ENCODE results near the gene TBL3.

The TBL3 gene

GRCh38 chr16:1981398-1981836 is 9.6 kb downstream of the TBL3 start, which contains the start of gene NOXO1:
Gene NOXO1 (minus strand): TSS chr16:1981469. CDS start chr16:1981179, 290 bp downstream.
- DNase-seq (ENCODE audit: low read depth, low spot score) = no peak

- no peak for DNase-seq (ENCODE audit: low read depth, low spot score)
These were observed 10.2 kb downstream of the TBL3 start for GRCh38 chr16:1982013-1982433.

- DNase-seq (ENCODE audit: low read depth, low spot score) = no peak
These were observed 11.2 kb downstream of the TBL3 start for GRCh38 chr16:1982991-1983543.

- DNase-seq (ENCODE audit: low read depth, low spot score) = no peak
These were observed 11.9 kb downstream of the TBL3 start, which contains the start of gene GFER for GRCh38 chr16:1983544-1984346. Gene GFER (plus strand): TSS chr16:1984193. CDS start chr16:1984219, 26 bp downstream.

- DNase-seq (ENCODE audit: low read depth, low spot score) = no peak
These were observed 12.7 kb downstream of the TBL3 start for GRCh38 chr16:1984347-1985225.

- DNase-seq (ENCODE audit: low read depth, low spot score) = no peak
These were observed 13.8 kb downstream of the TBL3 start for GRCh38 chr16:1985466-1986150.

- no peak for DNase-seq (ENCODE audit: low read depth, low spot score)
These were observed 15.3 kb downstream of the TBL3 start for GRCh38 chr16:1987198-1987597.

- no peak for DNase-seq (ENCODE audit: low read depth, low spot score)
These were observed 17.6 kb downstream of the TBL3 start, which contains the start of gene SYNGR3 for GRCh38 chr16:1989209-1990100. Gene SYNGR3 (plus strand): TSS chr16:1989970. CDS start chr16:1990103, 133 bp downstream.

GRCh38 chr16:1990101-1990350 is 18.2 kb downstream of the TBL3 start:
- no peak for DNase-seq (ENCODE audit: low read depth, low spot score)

- DNase-seq (ENCODE audit: low read depth, low spot score) = no peak
These were observed 18.7 kb downstream of the TBL3 start for GRCh38 chr16:1990351-1991134.

GRCh38 chr16:1991135-1991551 is 19.3 kb downstream of the TBL3 start:
- no peak for DNase-seq (ENCODE audit: low read depth, low spot score)

GRCh38 chr16:1991588-1991947 is 19.7 kb downstream of the TBL3 start:
- DNase-seq (ENCODE audit: low read depth, low spot score) = no peak

GRCh38 chr16:1991948-1992703 is 20.3 kb downstream of the TBL3 start:
- DNase-seq (ENCODE audit: low read depth, low spot score) = peak; percentile 94

- no peak for DNase-seq (ENCODE audit: low read depth, low spot score)
These were observed 21.0 kb downstream of the TBL3 start for GRCh38 chr16:1992704-1993317.

GRCh38 chr16:1993731-1994131 is 21.9 kb downstream of the TBL3 start:
- DNase-seq (ENCODE audit: low read depth, low spot score) = no peak

GRCh38 chr16:1997494-1998359 is 25.9 kb downstream of the TBL3 start:
- no peak for DNase-seq (ENCODE audit: low read depth, low spot score)

GRCh38 chr16:1998360-1998835 is 26.5 kb downstream of the TBL3 start:
- no peak for DNase-seq (ENCODE audit: low read depth, low spot score)

All from activated CD4-positive, CD25-positive, alpha-beta regulatory T cell treated with anti-CD3 and anti-CD28 coated beads, Interleukin-2, amount 50 U/mL, for 16 hours (primary cell).